ENCODE data around the gene CIRBP.

DNA sequence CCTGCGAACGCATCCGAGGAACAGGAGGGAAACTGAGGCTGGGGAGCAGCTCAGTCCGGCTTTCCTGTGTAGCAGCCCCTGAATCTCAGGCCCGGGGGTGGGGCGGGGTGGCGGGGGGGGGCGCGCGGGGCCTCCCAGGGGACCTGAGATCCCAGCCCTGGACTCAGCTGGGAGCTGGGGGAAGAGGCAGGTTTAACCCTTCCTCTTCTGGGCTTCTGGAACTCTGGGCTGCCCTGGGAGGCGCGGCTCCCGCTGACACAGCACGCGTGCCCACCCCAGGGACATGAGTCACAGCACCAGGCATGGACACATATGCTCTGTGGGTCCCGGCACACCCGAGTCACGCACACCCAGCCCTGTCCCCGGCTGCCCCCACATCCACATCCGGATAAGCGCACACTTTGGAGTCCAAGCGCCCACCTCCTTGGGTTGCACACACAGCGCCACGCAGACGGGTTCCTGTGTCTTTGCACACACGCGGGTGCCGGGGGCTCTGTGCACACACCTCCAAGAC is 3.5 kb upstream of the CIRBP start:
- TF ChIP-seq GATA2 (IDR thresholded peaks at IDR 0.05; ENCODE audit: low read depth, low read length), result no peak
- no peak for TF ChIP-seq GATA3 (IDR thresholded peaks at IDR 0.05; ENCODE audit: low read depth, low read length)

Measured in SH-SY5Y (cell line).